ENCODE results near the gene SBF1. TPM values are rescaled to one million over a fixed set of nuclear protein-coding genes. Genes with fewer than 3 reads are reported as not detected.

The SBF1 gene
- polyA plus RNA-seq, 1 donor (not counting 4 experiments of a cell fraction or from before 2014, with no cell fraction given): 16.2 TPM

GRCh38 chr22:50467341-50467740, 7.5 kb downstream of the SBF1 start:
- no peak for TF ChIP-seq EZH2 (IDR thresholded peaks at IDR 0.05; ENCODE audit: low read length)
- no peak for TF ChIP-seq CTCF (optimal IDR thresholded peaks at IDR 0.05 in 1 of 3, IDR thresholded peaks at IDR 0.05 in 1 of 3, conservative IDR thresholded peaks at IDR 0.05 in 1 of 3; ENCODE audit: extremely low read depth in 1 of 3, insufficient read depth in 2 of 3, low read length in 3 of 3)
- Histone ChIP-seq H3K27ac (ENCODE audit: control insufficient read depth, insufficient read depth, low read length) (no peak overlapping the region), H3K4me2 (ENCODE audit: control insufficient read depth, extremely low read depth, insufficient read depth, low read depth, low read length) (no peak overlapping the region), H3K4me1 (ENCODE audit: control insufficient read depth, extremely low read depth, insufficient read depth, low read length) (peaks cover 32% of the 10 kb centered on the region), H3K9ac (ENCODE audit: control insufficient read depth, extremely low read depth, insufficient read depth, low read length) (no peak overlapping the region), H3K4me3 (ENCODE audit: control insufficient read depth in 2 of 3, extremely low read depth in 1 of 3, insufficient read depth in 2 of 3, low read depth in 1 of 3, low read length in 3 of 3) (no peak overlapping the region), H3K36me3 (ENCODE audit: control insufficient read depth in 2 of 2, extremely low read depth in 1 of 2, insufficient read depth in 2 of 2, low read length in 2 of 2) (peaks cover 25 to 44% of the 10 kb centered on the region in 2 experiments), H3K27me3 (ENCODE audit: control insufficient read depth, extremely low read depth, insufficient read depth, low read length) (no peaks in the 10 kb centered on the region), H3K9me3 (ENCODE audit: control insufficient read depth, low read depth, low read length) (no peaks in the 10 kb centered on the region), H3K79me2 (ENCODE audit: control insufficient read depth, insufficient read depth, low read length) (peaks cover 36% of the 10 kb centered on the region), H2AFZ (ENCODE audit: control insufficient read depth, low read length) (no peak overlapping the region), H3K9me1 (ENCODE audit: control insufficient read depth, extremely low read depth, insufficient read depth, low read length) (peaks cover 11% of the 10 kb centered on the region), H4K20me1 (ENCODE audit: control insufficient read depth, extremely low read depth, insufficient read depth, low read length) (peaks cover 25% of the 10 kb centered on the region)
- dilution Hi-C loops (cut with MboI; ENCODE audit: extremely low pct_ligation_motif_present, low sequenced_read_pairs): no loop called here
- DNase-seq (ENCODE audit: low read depth, low spot score) (no peak), FAIRE-seq (no peak)

GRCh38 chr22:50465066-50465930, 9.5 kb downstream of the SBF1 start:
- peaks cover 16% of the 10 kb centered on the region for H3K79me2 ChIP-seq (ENCODE audit: control insufficient read depth, insufficient read depth, low read length)
- dilution Hi-C loops (cut with MboI; ENCODE audit: extremely low pct_ligation_motif_present, low sequenced_read_pairs): no loop called here
- peaks cover 9% of the 10 kb centered on the region for H4K20me1 ChIP-seq (ENCODE audit: control insufficient read depth, extremely low read depth, insufficient read depth, low read length)
- no peak overlapping the region for H3K4me3 ChIP-seq (ENCODE audit: control insufficient read depth in 2 of 3, extremely low read depth in 1 of 3, insufficient read depth in 2 of 3, low read depth in 1 of 3, low read length in 3 of 3)
- H3K4me1 ChIP-seq (ENCODE audit: control insufficient read depth, extremely low read depth, insufficient read depth, low read length): peaks cover 21% of the 10 kb centered on the region
- no peak overlapping the region for H3K4me2 ChIP-seq (ENCODE audit: control insufficient read depth, extremely low read depth, insufficient read depth, low read depth, low read length)
- DNase-seq (ENCODE audit: low read depth, low spot score) (no peak), FAIRE-seq (no peak)
- H3K27me3 ChIP-seq (ENCODE audit: control insufficient read depth, extremely low read depth, insufficient read depth, low read length): no peaks in the 10 kb centered on the region
- no peak for TF ChIP-seq EZH2 (IDR thresholded peaks at IDR 0.05; ENCODE audit: low read length)
- TF ChIP-seq CTCF (optimal IDR thresholded peaks at IDR 0.05 in 1 of 3, IDR thresholded peaks at IDR 0.05 in 1 of 3, conservative IDR thresholded peaks at IDR 0.05 in 1 of 3; ENCODE audit: extremely low read depth in 1 of 3, insufficient read depth in 2 of 3, low read length in 3 of 3): no peak
- no peak overlapping the region for H3K27ac ChIP-seq (ENCODE audit: control insufficient read depth, insufficient read depth, low read length)
- H2AFZ ChIP-seq (ENCODE audit: control insufficient read depth, low read length): no peak overlapping the region
- H3K9me1 ChIP-seq (ENCODE audit: control insufficient read depth, extremely low read depth, insufficient read depth, low read length): peaks cover 8% of the 10 kb centered on the region
- peaks cover 35 to 56% of the 10 kb centered on the region in 2 experiments for H3K36me3 ChIP-seq (ENCODE audit: control insufficient read depth in 2 of 2, extremely low read depth in 1 of 2, insufficient read depth in 2 of 2, low read length in 2 of 2)
- no peaks in the 10 kb centered on the region for H3K9me3 ChIP-seq (ENCODE audit: control insufficient read depth, low read depth, low read length)
- no peak overlapping the region for H3K9ac ChIP-seq (ENCODE audit: control insufficient read depth, extremely low read depth, insufficient read depth, low read length)

All from keratinocyte (primary cell).